DOHH2 (cell line): ENCODE measurements around the gene LMAN1.

Experiments used
- CTCF ChIP-seq: fragments of 200-600 bp; sonication (generic); IDR thresholded peaks from one replicate; pipeline ENCODE4 v1.5.1; 2014; ENCODE audit warnings: antibody characterized with exemption, mild to moderate bottlenecking, low read depth, low read length; ENCODE audit not compliant: poor library complexity, severe bottlenecking
- EZH2phosphoT487 ChIP-seq: fragments of 200-600 bp; sonication (generic); IDR thresholded peaks from 2 replicates; pipeline ENCODE4 v1.6.1; 2017; ENCODE audit warnings: borderline replicate concordance, mild to moderate bottlenecking, antibody characterized with exemption, low read length, moderate library complexity, mixed read lengths

GRCh38 chr18:59279193-59279592 is 79.9 kb downstream of the LMAN1 start:
- TF ChIP-seq CTCF (no peak), EZH2phosphoT487 (no peak)
